ENCODE results near the gene PDE9A.

DNA sequence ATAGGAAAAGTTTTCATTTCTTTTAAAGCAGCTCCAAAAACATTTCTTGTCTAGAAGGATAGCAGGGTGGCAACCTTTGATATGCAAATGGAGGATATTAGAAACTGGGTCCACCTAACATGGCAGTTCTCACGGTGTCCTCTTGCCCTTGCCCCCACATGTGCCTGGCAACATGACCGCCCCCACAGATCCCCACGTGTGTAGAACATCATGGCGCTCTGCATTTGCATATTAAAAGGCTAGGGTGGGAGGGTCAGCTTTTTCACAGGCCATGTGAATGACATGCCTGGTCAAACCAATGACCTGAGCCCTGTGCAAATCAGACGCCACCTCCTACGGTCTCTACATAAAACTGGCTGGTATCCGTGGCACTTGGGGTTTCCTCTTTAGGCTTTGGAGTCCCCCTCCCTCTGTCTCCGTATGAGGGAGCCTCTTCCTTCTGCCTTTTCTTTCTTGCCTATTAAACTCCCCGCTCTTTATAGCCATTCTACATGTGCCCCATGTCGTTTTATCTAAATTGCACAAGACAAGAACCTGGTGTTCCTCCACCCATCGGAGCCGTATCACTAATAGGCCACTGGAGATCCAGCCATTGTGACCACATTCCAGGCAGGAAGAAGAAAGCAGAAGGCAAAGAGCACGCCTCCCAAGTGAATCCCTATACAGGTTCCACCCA lies 154.7 kb downstream of the PDE9A start:
- TF ChIP-seq CTCF (IDR thresholded peaks at IDR 0.05) = no peak
- no peak for TF ChIP-seq POLR2A (IDR thresholded peaks at IDR 0.05)
